SKM-1 treated with dmso at 0.1 percent for 144 hours (cell line): ENCODE data around the gene COBL.
"Not testable (repeated sequence)": the region's sequence is repeated elsewhere in the genome, so short reads cannot be mapped to it uniquely, and the experiment has no call there.

Source experiments
- DNase-seq: peaks from one replicate; lab custom pipeline; 2025; ENCODE audit not compliant: unreplicated experiment; lab: John Stamatoyannopoulos, UW

COBL gene

DNA sequence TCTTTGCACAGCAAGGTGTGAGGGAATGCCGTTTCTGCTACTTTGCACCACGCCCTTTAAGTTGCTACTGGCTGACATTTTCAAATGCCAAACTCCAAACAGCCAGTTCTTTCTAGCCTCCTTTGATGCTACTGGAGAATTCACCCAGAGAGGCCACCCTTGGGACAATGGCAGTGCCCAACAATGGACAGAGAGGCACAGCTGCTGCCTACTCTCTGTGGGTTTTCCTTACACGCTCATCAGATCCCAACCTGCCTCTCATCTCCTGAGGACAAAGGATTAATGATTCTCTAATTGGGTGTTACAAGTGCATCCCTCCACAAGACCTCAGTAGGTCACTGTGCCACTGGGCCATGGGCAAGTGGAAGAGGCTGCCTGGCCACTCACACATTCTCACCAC is 105.8 kb downstream of the COBL start:
- DNase-seq, result no peak

DNA sequence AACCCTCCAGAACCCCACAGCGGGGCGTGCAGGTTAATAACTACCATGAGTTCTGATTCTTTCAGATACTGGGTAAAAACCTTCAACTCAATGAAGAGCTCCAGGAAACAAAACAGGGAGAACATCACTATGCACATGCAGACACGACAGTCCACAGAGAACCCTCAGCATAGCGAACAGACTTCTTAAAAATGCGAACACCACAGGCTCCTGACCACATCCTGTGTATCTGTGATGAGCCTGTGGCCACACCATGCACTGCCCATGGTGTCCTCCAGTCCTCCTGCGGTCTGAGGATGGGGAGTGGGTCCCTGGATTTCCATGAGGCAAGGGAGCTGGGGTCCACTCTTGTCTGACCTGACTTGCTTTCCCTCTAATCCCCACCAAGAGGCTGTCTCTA is 107.2 kb downstream of the COBL start:
- DNase-seq, result no peak

DNA sequence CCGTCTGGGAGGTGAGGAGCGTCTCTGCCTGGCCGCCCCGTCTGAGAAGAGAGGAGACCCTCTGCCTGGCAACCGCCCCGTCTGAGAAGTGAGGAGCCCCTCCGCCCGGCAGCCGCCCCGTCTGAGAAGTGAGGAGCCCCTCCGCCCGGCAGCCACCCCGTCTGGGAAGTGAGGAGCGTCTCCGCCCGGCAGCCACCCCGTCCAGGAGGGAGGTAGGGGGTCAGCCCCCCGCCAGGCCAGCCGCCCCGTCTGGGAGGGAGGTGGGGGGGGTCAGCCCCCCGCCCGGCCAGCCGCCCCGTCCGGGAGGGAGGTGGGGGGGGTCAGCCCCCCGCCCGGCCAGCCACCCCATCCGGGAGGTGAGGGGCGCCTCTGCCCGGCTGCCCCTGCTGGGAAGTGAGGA is 108.5 kb downstream of the COBL start:
- not testable (repeated sequence) for DNase-seq

DNA sequence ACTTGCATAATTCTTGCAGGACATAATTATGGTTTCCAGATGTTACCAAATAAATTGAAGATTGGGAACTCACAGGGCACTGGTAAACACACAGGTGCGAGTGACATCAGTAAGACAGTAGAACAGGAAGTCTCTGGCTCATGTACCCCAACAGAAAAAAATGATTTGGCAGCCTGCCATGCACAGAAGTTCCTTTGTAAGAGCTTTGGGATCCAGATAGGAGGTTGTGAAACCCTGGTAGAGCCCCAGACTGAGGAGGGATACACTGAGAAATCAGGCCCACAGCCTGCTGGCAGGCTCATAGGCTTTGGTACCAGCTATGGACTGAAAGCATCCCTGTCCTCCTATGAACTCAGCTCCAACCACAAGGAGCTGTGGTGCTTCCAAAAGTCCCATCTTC is 118.0 kb downstream of the COBL start:
- DNase-seq, result no peak

DNA sequence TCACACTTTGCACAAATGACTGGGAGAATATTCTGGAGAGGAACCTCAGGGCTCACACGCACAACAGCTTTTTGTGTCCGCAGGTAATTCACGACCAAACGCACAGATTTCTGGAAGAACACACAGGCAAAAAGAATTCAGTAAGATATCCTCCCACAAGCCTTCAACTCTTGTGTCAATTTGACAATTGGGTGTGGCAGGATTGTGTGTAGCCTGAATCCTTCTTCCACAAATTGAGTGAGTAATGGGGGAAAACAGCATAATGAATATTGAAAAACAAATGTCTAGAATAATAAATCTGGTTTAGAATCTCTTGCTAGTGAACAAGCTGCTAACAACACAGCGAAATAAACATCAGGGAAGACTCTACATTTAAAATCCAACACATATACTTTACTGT is 125.6 kb downstream of the COBL start:
- no peak for DNase-seq

DNA sequence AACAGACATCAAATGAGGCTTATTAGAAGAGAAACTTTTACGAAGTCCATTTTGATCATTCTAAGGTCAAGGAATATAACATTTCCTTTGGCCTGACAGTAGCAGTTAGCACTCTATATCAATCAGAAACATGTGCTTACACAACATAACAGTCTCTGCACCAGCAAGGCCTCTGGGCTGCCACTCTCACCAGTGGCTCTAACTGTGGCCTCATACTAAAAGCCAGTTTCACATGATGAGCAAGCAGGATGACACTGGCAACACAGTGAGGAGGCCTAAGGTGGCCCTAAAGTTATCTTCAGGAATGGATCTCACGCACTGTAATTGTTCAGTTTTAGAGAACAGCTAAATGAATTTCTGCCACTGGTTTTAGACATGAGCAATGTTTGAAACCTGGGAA is 126.8 kb downstream of the COBL start:
- DNase-seq, result no peak

DNA sequence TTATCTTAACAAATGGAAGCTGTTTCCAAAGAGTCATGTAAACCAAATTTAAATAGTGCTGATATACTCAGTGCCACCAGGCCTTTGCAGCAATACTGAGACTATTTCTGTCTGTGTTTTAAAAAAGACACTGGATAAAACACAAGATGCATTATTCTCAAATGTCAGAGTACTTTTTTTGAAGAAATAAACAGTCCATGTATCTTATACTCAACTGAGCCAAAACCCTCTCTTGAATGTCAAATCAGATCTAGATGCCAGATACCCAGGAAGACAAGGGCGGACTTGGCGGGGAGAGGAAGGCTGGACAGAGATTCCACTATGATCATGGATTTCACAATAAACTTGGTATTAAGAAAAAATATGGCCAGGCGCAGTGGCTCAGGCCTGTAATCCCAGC is 127.6 kb downstream of the COBL start:
- DNase-seq, result no peak

DNA sequence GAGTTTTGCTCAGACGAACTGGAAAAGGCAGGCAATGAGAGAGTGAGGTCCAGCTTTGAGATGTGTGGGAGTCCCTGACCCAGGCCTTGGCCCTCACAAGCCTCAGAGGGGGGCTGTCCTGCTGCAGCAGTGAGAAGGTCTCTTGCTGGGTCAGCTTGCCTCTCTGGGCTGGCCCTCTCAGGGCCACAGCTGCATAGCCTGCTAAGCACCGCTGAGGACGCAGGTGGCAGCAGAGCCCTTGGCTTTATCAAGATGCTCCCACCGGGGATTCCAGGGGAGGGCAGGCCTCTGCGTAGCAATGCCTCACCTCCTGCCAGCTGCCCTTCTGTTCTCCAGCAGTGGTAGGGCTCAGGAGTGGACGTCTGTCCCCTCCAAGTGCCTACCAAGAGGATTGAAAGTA is 128.7 kb downstream of the COBL start:
- no peak for DNase-seq

DNA sequence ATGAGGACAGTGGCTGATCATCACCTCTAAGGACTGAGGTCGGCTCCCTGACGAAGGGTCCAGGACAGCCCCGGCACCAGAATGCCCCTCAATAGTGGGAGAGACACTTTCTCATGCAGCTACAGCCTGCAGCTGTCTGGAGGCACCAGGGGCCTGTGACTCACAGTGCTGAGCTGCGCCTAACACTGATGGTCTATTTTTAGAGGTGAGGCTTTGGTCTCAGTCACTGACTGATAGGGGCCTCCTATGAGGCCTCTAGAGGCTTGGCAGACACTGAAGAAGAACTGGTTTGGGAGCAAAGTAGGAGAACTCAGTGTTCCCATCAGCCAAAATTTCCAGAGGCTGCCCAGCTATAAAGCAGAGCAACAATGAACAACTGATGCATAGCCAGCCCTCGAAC is 130.1 kb downstream of the COBL start:
- DNase-seq, result peak; percentile 9

DNA sequence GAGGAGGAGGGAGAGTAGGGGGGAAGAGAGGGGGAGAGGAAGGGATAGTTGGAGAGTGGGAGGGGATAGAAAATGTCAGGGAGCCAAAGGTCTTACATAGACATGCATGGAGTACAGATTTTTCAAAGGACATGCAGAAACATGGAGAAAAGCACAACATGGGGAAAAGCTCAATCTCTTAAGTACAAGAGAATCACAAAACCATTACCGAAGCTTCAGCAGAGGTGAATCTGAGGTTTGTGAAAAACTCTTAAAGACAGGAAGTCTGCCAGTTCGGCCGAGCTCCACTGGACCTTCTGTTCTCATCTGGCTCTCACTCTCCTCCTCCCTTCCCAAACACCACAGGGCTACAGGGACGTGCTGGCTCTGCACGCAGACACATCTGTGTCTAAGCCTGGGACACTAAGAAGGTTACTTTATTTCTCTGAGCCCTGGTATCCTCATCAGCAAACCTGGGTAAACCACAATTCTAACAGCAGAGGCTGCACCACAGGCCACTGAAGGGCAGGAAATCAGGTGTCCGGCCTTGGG is 133.9 kb downstream of the COBL start:
- DNase-seq, result no peak

DNA sequence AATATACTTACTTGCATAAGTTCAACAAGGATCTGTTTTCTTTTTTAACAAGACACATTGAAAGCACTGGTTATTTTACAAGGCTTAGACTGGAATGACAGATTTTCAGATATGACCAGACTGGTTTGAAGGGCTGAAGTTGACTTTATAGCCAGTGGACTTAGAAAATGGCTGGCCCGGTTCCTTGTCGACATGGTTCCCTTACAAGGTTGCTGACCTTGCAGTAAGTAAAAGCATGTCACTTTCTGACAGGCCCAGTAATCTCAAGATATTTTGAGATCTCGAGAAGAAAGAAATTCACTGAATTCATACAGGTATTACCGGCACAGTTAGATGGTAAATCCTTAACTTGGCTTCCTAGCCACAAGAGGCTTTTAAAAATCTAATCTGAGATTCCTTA is 136.5 kb downstream of the COBL start:
- no peak for DNase-seq

DNA sequence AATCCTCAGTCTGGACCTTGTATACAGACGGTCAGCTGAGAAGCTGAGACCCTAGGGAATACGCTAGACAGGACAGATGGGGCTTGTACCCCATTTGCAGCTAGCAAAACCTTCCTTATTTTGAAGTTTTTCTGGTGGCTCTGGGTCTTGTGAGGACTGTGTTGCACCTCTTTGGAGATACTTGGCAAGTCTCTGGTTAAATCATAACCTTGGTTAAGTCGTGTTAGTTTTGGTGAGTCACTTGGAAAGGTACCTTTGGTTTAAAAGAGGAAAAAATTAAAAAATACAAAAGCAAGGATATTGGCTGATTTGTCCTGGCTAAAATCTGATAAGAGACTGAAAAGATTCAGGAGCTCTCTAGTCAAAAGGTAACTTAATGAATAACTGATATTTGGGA is 140.6 kb downstream of the COBL start:
- DNase-seq, result no peak

DNA sequence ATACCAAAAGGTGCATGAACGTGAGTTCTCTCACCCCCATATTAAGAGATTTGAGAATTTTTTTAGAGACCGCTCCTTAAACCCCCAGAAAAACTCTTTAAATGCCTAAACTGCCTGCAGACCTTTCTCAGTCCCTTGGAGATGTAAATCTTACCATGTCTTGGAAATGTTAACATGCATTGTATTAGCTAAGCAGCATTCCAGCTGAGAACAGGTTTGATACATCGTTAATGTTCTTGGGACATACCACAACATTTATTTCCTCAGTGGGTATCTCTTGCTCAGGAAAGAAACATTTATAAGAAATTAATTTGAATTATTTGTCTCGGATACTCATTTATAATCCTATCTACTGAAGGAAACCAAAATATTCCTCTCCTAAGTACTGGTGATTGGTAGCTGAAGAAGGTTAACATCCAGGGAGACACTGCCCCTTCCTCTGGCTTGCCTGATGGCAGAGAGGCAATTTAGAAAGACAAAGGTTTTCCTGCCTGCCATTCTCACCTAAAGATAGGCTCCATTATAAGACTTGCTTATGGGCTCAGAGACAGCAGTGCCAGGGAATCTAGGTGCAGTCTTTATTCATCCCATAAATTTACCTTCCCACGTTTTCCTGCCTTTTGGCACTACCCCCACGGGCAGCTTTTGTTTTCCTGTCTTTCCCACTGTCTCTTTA is 141.2 kb downstream of the COBL start:
- no peak for DNase-seq

DNA sequence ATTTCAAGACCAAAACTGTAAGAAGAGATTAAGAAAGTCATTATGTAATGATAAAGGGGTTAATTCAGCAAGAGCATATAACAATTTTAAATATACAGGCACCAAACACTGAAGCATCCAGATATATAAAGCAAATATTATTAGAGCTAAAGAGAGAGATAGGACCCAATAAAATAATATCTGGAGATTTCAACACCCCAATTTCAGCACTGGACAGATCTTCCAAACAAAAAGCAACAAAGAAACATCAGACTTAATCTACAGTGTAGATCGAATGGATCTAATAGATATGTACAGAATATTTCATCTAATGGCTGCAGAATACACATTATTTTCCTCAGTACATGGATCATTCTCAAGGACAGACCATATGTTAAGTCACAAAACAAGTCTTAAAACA is 151.3 kb downstream of the COBL start:
- no peak for DNase-seq

DNA sequence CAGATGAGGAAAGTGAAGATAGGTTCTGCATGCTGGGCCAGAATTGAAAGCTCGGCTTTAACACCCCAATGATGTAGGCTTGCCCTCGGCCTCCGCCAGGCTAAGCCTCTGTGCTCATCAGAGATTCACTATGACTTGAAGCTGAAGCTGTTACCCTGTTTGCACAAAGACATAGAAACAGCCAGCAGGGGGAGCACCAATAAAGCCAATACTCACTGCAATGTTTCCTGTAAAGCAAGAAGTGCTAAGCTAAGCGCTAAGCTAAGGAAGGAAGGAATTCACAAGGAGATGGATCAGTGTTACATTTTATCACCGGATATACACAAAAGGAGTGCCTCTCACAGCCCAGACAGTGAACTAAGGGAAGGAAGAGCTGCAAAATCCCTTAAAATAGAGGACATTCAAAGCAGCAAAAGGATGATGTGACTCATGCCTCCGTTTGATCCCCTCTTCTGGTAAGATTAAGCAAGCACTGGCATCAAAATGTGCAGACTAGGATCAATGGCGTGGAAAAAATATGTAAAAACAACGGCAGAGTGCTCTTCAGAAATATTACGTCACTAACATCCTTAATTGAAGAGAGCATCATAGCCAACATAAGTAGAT is 153.8 kb downstream of the COBL start:
- peak; percentile 76 for DNase-seq

DNA sequence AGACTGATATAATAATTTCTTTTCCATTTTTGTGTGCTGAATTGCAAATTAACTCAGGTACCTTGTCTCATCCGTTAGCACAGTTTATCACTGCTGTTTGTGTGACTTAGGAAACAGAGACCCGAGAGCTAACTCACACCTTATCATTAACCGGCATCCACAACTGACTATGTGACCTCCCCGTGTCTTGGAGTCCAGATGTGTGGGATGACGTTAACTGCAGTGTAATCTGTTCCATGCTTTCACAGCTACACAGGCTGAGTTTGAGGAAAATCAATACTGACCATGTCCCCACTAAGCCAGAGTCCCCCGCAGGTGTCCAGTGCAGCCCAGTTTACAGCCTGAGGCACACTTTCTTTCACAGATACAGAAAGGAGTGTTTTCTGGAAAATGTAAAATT is 154.7 kb downstream of the COBL start:
- DNase-seq, result no peak

DNA sequence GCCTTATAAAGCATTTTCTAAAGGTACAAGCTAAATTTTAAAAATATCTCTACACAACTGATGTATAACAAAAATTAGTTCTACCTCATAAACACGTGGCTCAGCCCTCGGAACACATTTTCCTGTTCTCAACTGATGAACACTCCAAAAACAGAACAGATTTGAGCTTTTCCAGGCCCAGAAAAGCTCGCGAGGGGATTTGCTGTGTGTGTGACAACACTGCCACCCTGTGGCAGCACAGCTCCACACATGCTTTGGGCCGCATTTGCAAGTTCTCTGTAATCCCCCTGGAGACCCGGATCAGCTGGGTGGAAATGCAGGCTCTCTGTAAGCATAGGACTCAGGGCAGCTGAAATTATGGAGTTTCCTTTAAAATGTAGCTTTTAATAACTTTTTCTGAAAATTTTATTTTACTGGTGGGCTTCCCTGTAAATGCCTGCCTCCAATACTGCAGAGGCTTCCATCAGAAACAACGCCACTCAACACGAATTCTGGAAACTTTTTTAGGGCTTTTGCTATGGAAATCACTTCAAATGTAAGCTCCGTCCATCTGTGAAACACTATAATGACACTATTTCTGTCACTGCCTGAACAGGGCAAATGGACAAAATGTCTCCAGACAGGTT is 155.5 kb downstream of the COBL start:
- DNase-seq, result peak; percentile 20

DNA sequence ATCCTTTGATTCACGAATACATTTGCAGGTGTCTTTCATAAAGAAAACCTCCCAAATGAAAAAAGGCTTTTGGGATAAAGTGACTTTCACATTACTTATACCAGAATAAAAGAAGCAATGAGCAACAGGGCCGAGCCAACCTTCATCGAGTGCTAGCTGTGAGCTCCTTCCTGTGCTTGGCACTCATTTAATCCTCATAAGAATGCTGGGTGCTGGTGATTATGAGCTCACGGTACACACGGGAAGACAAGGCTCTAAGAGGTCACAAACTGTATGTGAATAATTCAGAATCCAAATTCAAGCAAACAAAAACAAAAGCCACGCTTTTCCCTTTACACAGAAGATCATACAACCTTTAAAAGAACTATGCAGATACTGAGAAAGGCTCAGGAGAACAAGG is 156.2 kb downstream of the COBL start:
- no peak for DNase-seq

DNA sequence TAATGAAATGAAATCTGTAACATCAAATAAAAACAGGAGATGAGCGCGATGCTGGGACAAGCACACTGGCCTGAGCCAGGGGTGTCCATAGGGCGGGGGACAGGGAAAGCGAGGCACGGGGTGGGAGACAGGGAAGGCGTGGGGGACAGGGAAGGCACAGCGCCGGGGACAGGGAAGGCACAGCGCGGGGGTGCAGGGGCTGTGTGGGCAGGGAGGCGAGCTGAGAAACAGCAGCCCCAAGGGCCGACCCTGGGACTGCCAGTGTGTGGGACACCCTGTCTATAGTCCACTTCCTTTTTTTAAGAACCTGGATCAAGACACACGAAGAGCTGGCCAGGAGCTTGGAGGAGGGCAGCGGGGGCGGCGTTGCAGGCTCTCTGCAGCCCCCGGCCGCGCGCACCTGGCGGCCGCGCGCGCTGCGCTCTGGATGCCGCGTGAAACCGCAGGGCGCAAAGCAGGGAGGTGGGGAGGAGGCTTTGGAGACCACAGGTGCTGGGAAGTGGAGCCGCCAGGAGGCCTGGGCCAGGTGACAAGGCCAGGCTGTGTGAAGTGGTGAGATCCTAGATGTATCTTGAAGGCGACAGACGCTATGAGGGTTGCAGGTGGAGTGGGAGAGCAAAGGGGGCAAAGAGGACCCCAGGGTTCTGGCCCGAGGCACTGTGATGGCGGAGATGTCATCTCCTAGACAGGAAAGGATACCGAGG is 157.7 kb downstream of the COBL start:
- no peak for DNase-seq

DNA sequence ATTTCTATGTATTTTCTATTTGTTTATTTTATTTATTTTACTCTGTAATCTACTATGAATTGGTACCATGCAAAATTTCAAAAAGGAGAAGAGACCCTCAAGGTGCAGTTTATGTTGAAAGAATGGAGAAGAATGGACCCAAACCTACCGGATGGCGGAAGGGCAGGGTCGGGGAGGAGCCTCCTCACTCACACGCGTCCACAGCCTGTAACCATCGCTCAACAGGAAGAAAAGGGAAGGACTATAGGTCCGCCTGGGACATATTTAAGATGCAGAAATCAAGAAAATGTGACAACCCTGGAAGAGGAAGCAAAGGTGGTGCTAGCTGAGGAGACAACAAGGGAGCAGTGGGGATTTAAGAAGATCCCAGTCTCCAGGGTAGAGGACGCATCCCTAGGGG is 158.4 kb downstream of the COBL start:
- DNase-seq, result no peak

DNA sequence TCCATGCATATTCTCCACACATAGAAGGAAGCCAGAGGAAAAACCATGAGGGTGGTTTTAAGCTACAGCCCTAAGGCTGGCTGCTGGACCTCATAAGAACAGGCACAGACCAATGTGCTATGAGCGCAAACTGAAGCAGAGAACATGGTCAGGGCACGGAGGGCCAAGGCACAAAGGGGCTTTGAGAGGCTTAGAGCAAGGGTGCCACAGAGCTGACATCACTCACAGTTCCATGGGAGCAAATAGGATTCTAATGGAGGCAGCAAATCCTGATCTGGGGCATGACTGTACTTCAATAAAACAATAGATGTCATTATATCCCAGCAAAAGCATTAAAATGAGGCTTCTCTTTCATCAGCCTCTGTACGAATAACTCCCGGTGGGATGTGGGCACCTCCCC is 162.4 kb downstream of the COBL start:
- DNase-seq, result no peak

DNA sequence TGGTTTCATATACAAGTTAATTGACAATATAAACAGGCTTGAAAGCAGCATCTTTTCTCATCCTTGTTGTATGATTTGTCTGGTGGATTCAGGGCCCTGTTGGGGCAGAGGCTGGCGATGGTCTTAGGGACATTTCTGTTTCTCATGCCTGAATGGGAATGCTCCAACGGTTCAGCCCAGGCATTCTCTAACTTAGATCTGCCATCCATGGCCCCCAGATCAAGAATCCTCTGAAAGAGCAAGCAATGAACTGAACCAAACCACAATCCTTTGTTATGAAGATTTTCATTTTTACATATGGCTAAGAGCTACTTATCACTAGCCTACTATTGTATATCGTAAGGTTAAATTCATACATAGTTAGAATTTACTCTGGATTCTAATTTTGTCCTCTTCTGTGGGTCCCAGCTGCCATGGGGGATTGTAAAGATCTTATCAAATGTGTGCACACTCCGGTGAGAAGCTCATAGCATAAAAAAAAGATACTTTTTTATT is 163.9 kb downstream of the COBL start:
- no peak for DNase-seq
